ENCODE results near the gene CDH24. TPM values are rescaled to one million over a fixed set of nuclear protein-coding genes. Genes with fewer than 3 reads are reported as not detected.

The CDH24 gene
- total RNA-seq, 6 experiments from 2014 or later, result 0.26 to 0.74 (median 0.54) TPM

- no peaks in the 10 kb centered on the region for H3K36me3 ChIP-seq
- H3K4me1 ChIP-seq, result peaks cover 0 to under 1% (median 0%) of the 10 kb centered on the region in 4 donors
- H3K27me3 ChIP-seq, result no peaks in the 10 kb centered on the region
- no peak overlapping the region for H3K27ac ChIP-seq
- WGBS (ENCODE audit: insufficient coverage, low coverage, low lambda C conversion rate, missing lambda C conversion rate), result 81% methylated on average over 2 of the region's 2 CpGs
- no peak overlapping the region for H3K4me3 ChIP-seq
- intact Hi-C loops (cut with DNase I), result no loop called here
- ATAC-seq (no peak), DNase-seq (no peak)
- TF ChIP-seq POLR2A (IDR thresholded peaks at IDR 0.05), result no peak
- TF ChIP-seq, protein P1, sequence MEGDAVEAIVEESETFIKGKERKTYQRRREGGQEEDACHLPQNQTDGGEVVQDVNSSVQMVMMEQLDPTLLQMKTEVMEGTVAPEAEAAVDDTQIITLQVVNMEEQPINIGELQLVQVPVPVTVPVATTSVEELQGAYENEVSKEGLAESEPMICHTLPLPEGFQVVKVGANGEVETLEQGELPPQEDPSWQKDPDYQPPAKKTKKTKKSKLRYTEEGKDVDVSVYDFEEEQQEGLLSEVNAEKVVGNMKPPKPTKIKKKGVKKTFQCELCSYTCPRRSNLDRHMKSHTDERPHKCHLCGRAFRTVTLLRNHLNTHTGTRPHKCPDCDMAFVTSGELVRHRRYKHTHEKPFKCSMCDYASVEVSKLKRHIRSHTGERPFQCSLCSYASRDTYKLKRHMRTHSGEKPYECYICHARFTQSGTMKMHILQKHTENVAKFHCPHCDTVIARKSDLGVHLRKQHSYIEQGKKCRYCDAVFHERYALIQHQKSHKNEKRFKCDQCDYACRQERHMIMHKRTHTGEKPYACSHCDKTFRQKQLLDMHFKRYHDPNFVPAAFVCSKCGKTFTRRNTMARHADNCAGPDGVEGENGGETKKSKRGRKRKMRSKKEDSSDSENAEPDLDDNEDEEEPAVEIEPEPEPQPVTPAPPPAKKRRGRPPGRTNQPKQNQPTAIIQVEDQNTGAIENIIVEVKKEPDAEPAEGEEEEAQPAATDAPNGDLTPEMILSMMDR (IDR thresholded peaks at IDR 0.05), result no peak
- H3K9me3 ChIP-seq, result no peaks in the 10 kb centered on the region
Observed at GRCh38 chr14:23000860-23001259, 56.5 kb downstream of the CDH24 start.

- DNase-seq (no peak), ATAC-seq (no peak)
- Histone ChIP-seq H3K27me3 (no peaks in the 10 kb centered on the region), H3K36me3 (no peaks in the 10 kb centered on the region), H3K27ac (no peak overlapping the region), H3K4me1 (no peaks in the 10 kb centered on the region), H3K4me3 (no peak overlapping the region), H3K9me3 (no peaks in the 10 kb centered on the region)
- WGBS (ENCODE audit: insufficient coverage, low coverage, low lambda C conversion rate, missing lambda C conversion rate), result 65% methylated on average over 4 of the region's 16 CpGs
- no peak for TF ChIP-seq POLR2A (IDR thresholded peaks at IDR 0.05)
- TF ChIP-seq, protein P1 (IDR thresholded peaks at IDR 0.05), result no peak
- intact Hi-C loops (cut with DNase I), result no loop called here
Observed at GRCh38 chr14:22998329-22999012, 58.8 kb downstream of the CDH24 start.

- DNase-seq (no peak), ATAC-seq (no peak)
- WGBS (ENCODE audit: insufficient coverage, low coverage, low lambda C conversion rate, missing lambda C conversion rate), result 47% methylated on average over 8 of the region's 9 CpGs
- TF ChIP-seq POLR2A (IDR thresholded peaks at IDR 0.05), result no peak
- TF ChIP-seq, protein P1 (IDR thresholded peaks at IDR 0.05), result no peak
- Histone ChIP-seq H3K27me3 (no peaks in the 10 kb centered on the region), H3K36me3 (no peaks in the 10 kb centered on the region), H3K9me3 (no peaks in the 10 kb centered on the region), H3K27ac (no peak overlapping the region), H3K4me3 (no peak overlapping the region), H3K4me1 (no peaks in the 10 kb centered on the region)
- intact Hi-C loops (cut with DNase I), result no loop called here
Observed at GRCh38 chr14:22997676-22998323, 59.5 kb downstream of the CDH24 start.

Other genes with a start within 250 kb of the CDH24 start
- 10 to 100 TPM in 2 of 6 experiments, 1 to 10 TPM in 4; 6.2 to 11.4 (median 7.3) TPM for gene SLC7A7, start 242.1 kb downstream of the CDH24 start, total RNA-seq
- gene MRPL52, start 227.6 kb downstream of the CDH24 start, total RNA-seq, result 10 to 100 TPM; 42.0 to 96.6 (median 47.6) TPM
- 10 to 100 TPM in 4 of 6 experiments, 1 to 10 TPM in 2; 8.7 to 26.0 (median 12.8) TPM for gene MMP14, start 220.9 kb downstream of the CDH24 start, total RNA-seq
- gene LRP10, start 185.8 kb downstream of the CDH24 start, total RNA-seq, result 10 to 100 TPM; 31.0 to 54.5 (median 44.6) TPM
- under 1 TPM in 2 of 6 experiments, not detected in 4; 0.10 to 0.12 TPM for gene REM2, start 174.3 kb downstream of the CDH24 start, total RNA-seq
- 10 to 100 TPM; 22.2 to 38.0 (median 34.0) TPM for gene RBM23, start 138.4 kb downstream of the CDH24 start, total RNA-seq
- gene PRMT5, start 128.1 kb downstream of the CDH24 start, total RNA-seq, result 10 to 100 TPM; 22.5 to 32.1 (median 25.7) TPM
- gene HAUS4, start 100.4 kb downstream of the CDH24 start, total RNA-seq, result 10 to 100 TPM in 4 of 6 experiments, 1 to 10 TPM in 2; 6.8 to 17.9 (median 12.4) TPM
- 10 to 100 TPM in 5 of 6 experiments, 1 to 10 TPM in 1; 7.8 to 64.6 (median 54.2) TPM for gene AJUBA, start 75.0 kb downstream of the CDH24 start, total RNA-seq
- gene C14orf93, start 47.4 kb downstream of the CDH24 start, total RNA-seq, result 1 to 10 TPM; 1.7 to 4.0 (median 3.2) TPM
- 10 to 100 TPM; 51.2 to 93.5 (median 59.1) TPM for gene PSMB5, start 22.6 kb downstream of the CDH24 start, total RNA-seq
- not detected for gene PSMB11, start 15.3 kb downstream of the CDH24 start, total RNA-seq
- 10 to 100 TPM; 40.5 to 66.1 (median 52.9) TPM for gene ACIN1, start 37.6 kb upstream of the CDH24 start, total RNA-seq
- gene C14orf119, start 38.0 kb upstream of the CDH24 start, total RNA-seq, result 10 to 100 TPM; 10.7 to 22.6 (median 14.1) TPM
- gene CIROP, start 47.5 kb upstream of the CDH24 start, total RNA-seq, result not detected
- gene CEBPE, start 61.7 kb upstream of the CDH24 start, total RNA-seq, result under 1 TPM in 2 of 6 experiments, not detected in 4; 0.13 to 0.18 TPM
- gene SLC7A8, start 126.1 kb upstream of the CDH24 start, total RNA-seq, result 10 to 100 TPM in 1 of 6 experiments, 1 to 10 TPM in 5; 3.2 to 10.1 (median 4.4) TPM
- under 1 TPM in 1 of 6 experiments, not detected in 5; 0.49 TPM for gene RNF212B, start 180.4 kb upstream of the CDH24 start, total RNA-seq
- gene HOMEZ, start 228.6 kb upstream of the CDH24 start, total RNA-seq, result 1 to 10 TPM; 3.4 to 8.8 (median 5.3) TPM
- 10 to 100 TPM in 2 of 6 experiments, 1 to 10 TPM in 4; 4.0 to 11.1 (median 8.1) TPM for gene PPP1R3E, start 245.3 kb upstream of the CDH24 start, total RNA-seq
- 10 to 100 TPM in 4 of 6 experiments, 1 to 10 TPM in 2; 8.8 to 15.8 (median 12.1) TPM for gene BCL2L2, start 249.3 kb upstream of the CDH24 start, total RNA-seq

Data from right lobe of liver (tissue), 6 donors.